Activated CD4-positive, alpha-beta T cell treated with anti-CD3 and anti-CD28 coated beads for 4 hours (primary cell): ENCODE measurements around the gene CLEC2D.
"Not testable (repeated sequence)": the region's sequence is repeated elsewhere in the genome, so short reads cannot be mapped to it uniquely, and the experiment has no call there.

Experiments
- DNase-seq, 2 donors: peaks; one replicate each; pipeline ENCODE4 v3.0.0-alpha.2; 2020

Gene CLEC2D

DNA sequence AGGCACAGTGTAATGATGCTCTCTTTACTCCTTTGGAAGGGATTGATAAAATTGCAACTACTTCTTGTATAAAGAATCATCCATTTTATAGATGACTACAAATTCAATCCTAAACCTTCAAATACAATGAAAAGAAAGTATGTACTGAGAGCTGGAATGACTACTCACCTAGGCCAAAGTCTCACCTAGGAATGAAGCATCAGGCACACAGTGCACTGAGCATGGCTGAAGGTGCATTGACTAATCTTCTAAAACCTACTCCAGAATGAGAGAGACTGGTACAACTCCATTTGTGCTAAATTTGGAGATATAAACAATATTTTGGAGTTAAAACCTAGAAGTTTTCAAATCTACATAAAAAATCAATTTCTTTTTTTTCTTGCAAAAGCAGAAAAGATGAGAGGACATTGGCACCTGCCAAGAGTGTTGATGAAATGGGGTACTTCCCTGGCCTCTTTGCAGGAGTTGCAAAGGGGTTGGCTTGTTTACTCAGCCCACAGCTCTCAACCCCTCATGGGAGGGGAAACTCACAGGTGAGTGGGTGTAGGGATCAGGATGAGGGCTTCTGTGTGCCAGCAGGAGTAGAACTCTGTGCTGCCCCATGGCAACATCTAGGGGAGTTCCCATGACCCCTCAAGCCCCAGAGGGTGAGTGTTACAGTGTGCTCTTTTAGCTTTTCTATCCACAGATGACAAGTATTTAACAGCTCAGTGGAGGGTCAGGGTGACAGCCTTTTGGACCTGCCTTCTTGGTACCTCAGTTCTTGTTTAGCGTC is 32.1 kb downstream of the CLEC2D start:
- DNase-seq: peak; percentile 14 to 21

DNA sequence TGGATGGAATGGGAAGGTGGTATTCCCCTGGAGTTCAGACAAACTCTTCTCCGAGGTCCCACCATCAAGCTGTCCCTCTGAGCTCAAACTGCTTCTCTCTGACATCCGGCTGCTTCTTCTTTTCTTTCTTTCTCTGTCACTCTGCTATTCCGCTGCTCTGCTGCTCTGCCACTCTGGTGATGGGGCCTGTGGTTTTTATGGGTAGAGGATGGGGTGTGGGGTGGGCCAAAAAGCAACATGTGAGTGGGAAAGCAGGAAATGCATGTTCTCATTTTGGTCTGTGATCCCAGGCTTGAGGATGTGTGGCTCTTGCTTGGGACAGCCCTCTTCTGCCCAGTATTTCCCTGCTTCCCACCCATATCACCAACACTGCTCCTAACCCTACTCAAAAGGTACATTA is 32.7 kb downstream of the CLEC2D start:
- DNase-seq: peak; percentile 20 to 27

DNA sequence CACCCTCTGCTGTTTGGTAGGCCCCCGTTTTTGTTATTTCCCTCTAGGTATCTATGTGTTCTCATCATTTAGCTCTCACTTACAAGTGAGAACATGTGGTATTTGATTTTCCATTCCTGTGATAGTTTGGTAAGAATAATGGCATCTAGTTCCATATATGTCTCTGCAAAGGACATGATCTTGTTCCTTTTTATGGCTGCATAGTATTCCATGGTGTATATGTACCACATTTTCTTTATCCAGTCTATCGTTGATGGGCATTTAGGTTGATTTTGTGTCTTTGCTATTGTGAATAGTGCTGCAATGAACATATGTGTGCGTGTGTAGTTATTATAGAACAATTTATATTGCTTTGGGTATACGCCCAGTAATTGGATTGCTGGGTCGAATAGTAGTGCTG is 35.0 kb downstream of the CLEC2D start:
- DNase-seq: not testable (repeated sequence)

DNA sequence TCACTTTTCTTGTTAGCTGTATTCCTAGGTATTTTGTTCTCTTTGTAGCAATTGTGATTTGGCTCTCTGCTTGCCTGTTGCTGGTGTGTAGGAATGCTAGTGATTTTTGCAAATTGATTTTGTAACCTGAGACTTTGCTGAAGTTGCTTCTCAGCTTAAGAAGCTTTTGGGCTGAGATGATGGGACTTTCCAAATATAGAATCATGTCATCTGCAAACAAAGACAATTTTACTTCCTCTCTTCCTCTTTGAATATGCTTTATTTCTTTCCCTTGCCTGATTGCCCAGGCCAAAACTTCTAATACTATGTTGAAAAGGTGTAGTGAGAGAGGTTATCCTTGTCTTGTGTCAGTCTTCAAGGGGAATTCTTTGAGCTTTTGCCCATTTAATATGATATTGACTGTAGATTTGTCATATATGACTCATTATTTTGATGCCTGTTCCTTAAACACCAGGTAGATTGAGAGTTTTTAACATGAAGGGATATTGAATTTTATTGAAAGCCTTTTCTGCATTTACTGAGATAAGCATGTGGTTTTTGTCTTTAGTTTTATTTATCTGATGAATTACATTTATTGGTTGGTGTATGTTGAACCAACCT is 36.7 kb downstream of the CLEC2D start:
- DNase-seq: no peak

DNA sequence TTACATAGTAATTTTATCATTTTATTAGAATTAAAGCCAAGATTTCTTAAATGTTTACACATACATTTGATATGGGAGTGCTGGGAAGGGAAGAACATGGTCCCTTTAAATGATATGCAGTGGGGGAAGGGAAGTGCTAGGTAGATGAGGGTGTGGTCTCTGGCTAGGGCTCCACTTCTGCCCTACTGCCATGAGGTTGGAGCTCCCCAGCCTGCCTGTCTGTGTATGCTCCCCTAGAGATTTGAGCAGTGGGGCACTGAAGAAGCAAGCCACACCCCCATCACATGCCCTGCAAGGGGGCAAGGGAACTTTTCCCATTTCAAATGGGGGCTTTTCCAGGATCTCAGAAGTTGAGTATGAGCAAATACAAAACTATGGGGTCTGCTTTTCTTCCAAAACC is 37.8 kb downstream of the CLEC2D start:
- DNase-seq: no peak

DNA sequence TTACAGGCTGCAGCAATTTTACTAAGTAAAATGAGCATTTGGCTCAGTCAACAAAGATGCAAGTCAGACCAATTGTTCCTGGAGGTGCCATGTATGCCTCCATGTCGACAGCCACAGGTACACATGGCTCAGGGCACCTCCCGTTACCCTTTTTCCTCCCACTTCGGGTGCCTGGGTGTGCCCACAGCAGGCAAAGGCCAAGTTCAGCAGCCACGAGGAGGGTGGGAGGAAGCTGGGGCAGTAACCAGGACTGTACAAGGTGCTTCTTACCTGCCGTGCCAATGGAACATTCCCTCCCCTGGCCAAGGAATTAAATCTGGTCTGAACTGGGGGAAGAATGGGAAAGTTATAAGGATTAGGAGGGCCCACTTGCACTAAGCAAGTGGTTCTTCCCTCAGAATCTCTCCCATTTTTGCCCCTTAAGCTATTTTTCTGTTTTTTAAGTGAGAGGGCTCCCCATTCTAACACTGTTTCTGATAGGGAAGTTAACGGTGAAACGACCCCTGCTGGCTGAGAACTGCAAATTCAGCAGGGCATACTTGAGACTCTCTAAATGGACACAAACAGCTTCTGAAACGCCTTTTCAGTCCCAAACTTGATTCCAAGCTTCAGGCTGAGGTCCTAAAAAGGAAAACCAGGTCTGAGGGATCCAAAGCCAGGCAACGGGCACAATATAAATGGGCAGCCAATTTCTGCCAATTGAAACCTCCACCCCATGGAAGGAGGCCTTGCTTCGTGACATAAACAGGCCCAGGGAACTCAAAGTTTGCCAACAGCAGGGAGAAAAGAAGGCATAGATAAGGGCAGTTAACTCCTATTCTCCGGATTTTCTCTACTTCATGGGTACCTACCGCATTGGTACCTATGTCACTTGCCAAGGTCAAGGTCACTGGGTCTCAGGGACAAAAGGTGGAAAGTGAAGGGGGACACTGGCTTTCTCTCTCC is 38.6 kb downstream of the CLEC2D start:
- peak; percentile 58 to 70 for DNase-seq

DNA sequence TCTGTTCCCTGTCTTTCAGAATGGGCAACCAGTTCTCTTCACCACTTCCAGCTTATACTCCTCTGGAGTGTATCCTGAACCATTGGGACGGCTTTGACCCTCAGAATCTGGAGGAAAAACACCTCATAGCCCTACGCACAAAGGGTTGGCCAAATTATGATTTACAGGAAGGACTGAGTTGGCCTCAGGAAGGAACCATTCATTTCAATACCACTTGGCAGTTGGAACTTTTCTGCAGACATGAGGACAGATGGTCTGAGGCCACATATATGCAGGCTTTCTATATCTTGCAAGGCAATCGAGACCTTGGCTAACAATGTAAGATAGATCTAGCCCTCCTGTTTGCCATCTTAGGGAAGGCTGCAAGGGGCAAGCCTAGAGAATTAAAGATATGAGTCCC is 39.3 kb downstream of the CLEC2D start:
- no peak for DNase-seq

DNA sequence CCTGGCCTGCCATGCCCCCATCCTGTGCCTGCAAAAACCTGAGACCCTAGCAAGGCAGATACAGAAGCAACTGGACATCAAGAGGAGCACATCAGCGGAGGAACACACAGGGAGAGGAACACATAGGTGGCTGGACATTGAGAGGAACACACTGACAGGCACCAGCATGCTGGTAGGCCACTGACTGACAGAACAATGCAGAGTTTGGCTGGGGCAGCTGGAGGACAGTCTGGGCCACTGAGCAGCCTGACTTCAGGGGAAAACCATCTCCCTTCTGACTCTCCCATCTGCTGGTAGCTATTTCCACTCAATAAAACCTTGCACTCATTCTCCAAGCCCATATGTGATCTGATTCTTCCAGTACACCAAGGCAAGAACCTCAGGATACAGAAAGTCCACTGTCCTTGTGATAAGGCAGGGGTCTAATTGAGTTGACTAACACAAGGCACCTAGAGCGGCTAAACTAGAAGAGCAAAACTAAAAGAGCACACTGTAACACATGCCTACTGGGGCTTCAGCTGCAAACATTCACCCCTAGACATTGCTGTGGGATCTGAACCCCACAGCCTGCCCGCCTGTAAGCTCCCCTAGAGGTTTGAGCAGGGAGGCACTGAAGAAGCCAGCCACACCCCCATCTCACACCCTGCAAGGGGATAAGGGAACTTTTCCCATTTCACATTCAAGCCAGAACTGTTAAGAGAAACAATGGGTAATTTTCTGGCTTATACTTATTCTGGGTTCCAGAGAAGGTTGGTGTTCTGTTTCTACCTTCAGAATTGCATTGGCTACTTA is 41.3 kb downstream of the CLEC2D start:
- no peak for DNase-seq

DNA sequence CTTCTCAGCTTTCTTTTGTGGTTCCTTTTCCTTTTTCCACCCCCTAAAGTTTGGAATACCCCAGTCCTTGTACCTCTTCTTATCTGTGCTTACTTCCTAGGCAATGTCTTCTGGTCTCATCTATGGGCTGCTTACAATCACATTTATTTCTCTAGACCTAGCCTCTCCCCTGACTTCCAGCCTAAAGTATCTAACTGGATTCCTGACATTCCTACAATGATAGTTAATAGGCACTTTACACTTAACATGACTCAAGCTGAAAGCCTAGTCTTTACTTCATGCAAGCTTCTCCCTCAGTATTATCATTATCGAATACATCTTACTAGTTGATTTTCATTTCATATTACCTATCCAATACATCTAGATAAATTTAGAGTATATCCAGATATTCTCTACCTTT is 42.2 kb downstream of the CLEC2D start:
- DNase-seq: no peak

DNA sequence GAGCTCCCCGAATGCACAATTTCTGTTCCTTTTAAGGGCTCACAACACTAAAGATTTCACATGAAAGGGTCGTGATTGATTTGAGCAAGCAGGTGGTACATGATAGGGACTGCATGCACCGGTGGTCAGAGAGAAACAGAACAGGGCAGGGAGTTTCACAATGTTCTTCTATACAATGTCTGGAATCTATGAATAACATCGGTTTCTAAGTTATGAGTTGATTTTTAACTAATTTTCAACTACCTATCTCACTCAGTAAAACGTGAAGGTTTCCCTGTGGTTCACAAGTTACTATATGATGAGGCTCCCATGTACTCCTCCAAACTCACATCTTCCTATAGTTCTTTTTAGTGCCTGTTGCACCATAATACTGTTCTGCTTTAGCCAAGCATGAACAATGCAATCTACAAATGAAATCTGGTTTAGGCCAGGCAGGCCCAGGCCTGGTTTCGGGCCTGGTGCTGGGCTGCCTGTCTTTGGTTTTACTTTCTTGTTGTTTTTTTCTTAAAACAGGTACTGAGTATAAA is 43.6 kb downstream of the CLEC2D start:
- DNase-seq: not testable (repeated sequence)

DNA sequence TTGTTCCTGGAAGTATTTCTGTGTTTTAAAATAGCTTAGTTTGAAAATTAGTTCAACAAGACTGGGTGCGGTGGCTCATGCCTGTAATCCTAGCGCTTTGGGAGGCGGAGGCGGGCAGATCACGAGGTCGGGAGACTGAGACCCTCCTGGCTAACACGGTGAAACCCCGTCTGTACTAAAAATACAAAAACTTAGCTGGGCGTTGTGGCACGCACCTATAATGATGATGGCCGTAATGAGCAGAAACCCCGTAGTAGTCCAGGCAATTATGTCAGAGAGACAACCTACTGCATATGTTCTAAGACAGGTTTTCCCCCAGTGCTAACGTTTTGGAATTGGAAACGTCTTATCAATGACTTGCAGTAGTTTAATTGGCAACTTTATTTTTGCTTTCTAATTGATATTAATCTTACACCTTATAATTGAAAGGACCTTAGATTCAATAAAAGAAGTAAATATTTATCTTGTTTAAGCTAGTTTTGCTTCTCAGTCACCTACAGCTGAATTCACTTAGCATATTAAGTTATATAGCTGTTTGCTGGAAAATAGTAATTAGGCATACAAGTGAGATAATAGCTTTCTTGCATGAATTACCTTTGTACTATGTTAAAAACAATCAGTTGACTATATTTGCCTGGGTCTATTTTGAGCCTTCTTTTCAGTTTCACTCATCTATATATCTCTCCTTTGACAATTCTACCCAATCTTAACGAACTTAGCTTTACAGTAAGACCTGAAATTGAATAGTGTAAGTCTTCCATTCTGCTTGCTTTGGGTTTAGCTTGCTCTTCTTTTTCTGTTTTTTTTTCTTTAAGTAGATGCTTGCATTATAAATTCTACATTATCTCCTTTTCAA is 47.8 kb downstream of the CLEC2D start:
- no peak for DNase-seq

DNA sequence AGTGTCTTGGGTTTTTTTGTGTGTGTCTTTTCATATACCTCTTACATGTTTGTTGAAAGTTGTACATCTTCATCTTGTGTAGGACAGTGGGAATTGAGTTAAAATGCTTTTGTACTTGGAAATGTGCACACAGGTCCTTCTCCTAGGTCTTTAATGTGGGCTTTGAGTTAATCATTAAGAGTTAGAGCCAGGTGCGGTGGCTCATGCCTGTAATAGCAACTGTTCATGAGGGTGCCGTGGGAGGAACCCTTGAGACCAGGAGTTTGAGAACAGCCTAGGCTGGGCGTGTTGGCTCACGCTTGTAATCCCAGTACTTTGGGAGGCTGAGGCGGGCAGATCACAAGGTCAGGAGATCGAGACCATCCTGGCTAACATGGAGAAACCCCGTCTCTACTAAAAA is 49.5 kb downstream of the CLEC2D start:
- DNase-seq: no peak

DNA sequence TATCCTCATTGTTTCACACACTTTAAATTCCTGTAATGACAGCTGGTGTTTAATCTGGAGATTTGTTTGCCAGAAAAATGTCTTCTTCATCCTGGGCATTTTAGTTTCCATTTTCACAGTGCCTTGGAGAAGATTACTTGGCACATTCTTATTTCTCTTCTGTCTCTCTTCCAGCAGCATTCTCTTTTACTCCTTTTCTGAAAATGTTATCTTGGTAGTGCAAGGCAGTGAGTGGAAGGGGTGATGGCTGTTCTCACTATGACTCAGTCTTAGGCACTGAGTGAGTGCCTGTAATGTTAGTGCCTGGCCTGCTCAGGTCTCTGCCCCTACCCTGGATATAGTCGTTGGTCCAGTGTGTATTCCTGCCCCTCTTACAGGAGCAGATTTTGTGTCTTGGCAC is 50.3 kb downstream of the CLEC2D start:
- DNase-seq: no peak

DNA sequence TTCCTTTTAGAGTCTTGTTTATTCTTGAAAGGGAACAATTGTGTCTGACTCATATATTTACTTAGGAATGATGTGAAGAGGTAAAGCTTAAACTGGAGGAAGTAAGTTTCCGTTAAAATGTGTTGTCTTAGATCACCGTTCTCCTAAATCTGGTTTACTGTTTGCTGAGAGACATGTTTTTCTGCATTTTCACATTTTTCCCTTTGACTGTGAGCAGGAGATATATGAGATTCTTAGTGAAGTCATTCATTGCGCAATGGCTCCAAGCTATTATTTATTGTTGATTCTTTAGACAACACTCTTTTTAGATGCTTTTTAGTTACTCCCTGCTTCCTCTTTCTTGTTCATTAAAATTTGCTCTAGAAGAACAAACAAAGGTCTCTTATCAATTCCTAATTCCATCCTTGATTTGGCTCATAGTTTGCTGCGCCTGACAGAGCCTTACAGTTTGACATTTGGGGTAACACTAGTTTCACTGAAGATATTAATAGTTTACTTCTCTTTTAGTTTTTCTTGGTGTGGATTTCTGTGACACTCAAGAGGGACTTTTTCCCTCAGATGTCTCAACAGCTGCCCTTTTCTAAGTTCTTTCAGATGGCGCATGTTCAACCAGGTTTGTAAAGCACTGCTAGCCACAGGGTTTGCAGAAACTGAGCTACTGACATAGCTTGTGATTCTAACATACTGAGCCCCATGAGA is 52.0 kb downstream of the CLEC2D start:
- no peak for DNase-seq

DNA sequence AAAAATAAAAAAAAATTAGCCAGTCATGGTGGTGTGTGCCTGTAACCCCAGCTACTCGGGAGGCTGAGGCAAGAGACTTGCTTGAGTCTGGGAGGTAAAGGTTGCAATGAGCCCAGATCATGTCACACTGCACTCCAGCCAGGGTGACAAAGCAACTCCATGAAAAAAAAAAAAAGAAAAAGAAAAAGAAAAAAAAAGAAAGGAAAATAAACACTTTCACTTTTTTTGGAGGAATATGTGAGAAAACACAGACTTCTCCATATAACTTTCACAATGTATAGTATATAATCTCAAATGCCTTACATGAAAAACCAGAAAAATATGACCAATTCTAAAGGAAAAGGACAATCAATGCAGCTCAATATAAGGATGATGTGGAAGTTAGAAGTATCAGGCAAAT is 54.5 kb downstream of the CLEC2D start:
- no peak for DNase-seq

DNA sequence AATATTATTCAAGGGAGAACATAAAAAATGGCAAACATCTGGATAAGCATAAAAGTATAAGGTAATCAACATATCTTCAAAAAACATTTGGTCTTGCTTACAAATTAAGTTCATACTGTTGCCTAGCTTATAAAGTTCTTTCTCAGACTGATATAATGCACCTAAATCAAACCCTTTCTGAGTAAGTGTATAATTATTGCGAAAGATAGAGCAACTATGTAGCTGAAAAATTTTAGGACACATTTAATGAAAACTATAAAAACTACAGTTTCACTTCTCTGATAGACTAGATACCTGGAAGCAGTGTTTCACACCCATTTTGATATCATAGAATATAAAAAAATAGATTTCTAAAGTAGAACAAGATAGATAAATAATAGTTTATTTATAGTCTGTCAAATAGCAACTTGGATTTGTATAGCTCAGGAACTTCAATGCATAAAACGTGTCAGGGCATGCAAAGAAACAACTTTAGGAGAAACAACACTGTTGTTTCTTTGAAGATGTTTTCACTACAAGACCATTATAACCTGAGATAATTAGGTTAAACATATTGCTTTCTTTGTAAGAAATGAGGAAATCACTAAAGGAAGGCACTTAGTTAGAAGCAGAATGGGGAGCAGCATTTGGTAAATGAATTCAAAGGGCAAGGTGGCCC is 55.8 kb downstream of the CLEC2D start:
- no peak for DNase-seq

DNA sequence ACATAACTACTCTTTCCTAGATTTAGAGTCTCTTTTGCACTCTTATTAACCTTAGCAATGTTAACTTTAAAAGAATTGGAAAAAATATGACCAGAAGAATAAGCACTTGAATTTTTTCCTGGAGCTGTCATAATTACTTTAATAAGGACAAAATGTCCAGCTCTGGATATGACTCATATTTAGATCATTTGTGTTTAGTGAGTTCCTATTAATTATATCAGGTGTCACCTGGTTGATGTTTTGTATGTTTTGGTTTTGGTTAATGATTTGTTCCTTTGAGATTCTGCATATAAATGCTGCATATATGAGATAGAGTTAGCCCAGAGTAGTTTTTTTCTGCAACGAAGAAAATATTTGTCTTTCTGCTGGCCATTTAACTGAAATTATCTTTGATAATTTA is 58.3 kb downstream of the CLEC2D start:
- DNase-seq: no peak

DNA sequence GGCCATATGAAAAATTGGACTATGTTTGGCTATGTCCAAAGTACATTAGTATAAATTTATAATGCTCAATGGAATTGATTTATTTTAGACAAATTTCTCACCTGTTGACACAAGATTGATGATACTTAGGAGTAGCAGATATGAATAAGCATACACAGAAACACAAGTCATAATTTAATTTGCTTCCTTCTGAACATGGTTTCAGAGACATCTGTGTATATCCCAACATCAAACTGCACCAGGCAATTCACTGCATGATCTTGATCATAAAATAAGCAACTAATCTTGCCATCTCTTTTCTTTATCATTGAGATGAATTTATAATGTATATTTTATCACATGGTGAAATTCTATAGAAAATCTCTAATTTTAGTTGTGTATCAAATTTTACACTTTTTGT is 59.6 kb downstream of the CLEC2D start:
- no peak for DNase-seq

DNA sequence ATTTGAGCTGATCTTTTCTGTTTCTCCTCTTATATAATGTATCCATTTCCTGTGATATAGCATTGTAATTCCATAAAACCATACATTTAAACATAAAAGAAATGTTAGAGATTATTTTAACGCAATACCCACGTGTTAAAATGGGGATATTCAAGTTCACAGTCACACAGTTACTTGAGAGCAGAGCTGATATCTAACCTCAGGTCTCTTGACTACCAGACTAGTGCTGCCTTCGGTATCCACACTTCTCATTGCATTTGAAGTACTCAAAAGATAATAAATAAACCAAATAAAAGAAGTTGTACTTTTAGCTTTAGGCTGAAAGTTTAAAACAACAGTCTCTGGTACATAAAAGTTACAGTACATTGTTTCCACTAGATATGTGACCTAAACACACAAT is 60.5 kb downstream of the CLEC2D start:
- no peak for DNase-seq

DNA sequence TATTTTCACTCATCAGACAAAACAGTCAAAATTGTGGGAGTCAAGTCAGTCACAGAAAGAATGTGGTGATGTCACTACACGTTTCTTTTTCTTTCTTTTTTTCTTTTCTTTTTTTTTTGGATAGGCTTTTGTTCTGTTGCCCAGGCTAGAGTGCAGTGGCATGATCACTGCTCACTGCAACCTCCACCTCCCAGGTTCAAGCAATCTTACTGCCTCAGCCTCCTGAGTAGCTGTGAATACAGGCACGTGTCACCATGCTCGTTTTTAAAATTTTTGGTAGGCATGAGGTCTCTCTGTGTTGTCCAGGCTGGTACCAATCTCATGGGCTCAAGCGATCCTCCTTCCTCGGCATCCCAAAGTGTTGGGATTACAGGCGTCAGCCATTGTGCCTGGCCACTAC is 61.1 kb downstream of the CLEC2D start:
- DNase-seq: no peak
